Activated CD8-positive, alpha-beta T cell treated with anti-CD3 and anti-CD28 coated beads for 36 hours (primary cell): ENCODE data around the gene FAM168A. TPM values are rescaled to one million over a fixed set of nuclear protein-coding genes. Genes with fewer than 3 reads are reported as not detected.

ENCODE experiments used
- ATAC-seq: fragments of 200-7000 bp; cut with Tn5 transposase; one replicate; pipeline ENCODE4 v1.10.0; 2021; ENCODE audit warnings: mild to moderate bottlenecking, moderate library complexity
- CTCF ChIA-PET: fragments of 350-600 bp; sonication (Branson Sonifier 250); formaldehyde crosslinking; loops from one replicate; lab custom pipeline; 2021; ENCODE audit warnings: antibody characterized with exemption; lab: Charles Lee
- POLR2A ChIA-PET: fragments of 350-600 bp; sonication (Branson Sonifier 250); formaldehyde crosslinking; loops from one replicate; lab custom pipeline; 2021; ENCODE audit warnings: antibody characterized with exemption; lab: Charles Lee
- DNase-seq: peaks from one replicate; pipeline ENCODE4 v3.0.0-alpha.2; 2020
- H3K27ac Mint-ChIP-seq: one replicate; pipeline ENCODE4 v1.8.0; 2021; ENCODE audit warnings: mild to moderate bottlenecking, mixed read lengths
- H3K27me3 Mint-ChIP-seq: one replicate; pipeline ENCODE4 v1.8.0; 2021; ENCODE audit warnings: mixed read lengths
- H3K36me3 Mint-ChIP-seq: one replicate; pipeline ENCODE4 v1.8.0; 2021; ENCODE audit warnings: low read depth, mixed read lengths
- H3K4me1 Mint-ChIP-seq: one replicate; pipeline ENCODE4 v1.8.0; 2021; ENCODE audit warnings: low read depth, mixed read lengths
- H3K4me3 Mint-ChIP-seq: one replicate; pipeline ENCODE4 v1.8.0; 2021; ENCODE audit warnings: mild to moderate bottlenecking, moderate library complexity, mixed read lengths
- H3K9me3 Mint-ChIP-seq: one replicate; pipeline ENCODE4 v1.8.0; 2021; ENCODE audit warnings: mixed read lengths
- CTCF ChIP-seq: fragments of 200-600 bp; IDR thresholded peaks from one replicate; pipeline ENCODE4 v1.8.0; 2022; ENCODE audit warnings: antibody characterized with exemption, mild to moderate bottlenecking
- intact Hi-C: fragments of 100-400 bp; cut with micrococcal nuclease; formaldehyde crosslinking; loops from one replicate; pipeline ENCODE4 v1.10.0; 2022
- total RNA-seq, 2 experiments: library from RNA; stranded (reverse); gene quantifications; one replicate each; pipeline ENCODE4 v1.2.3, GENCODE V29; 2021

The FAM168A gene
- total RNA-seq, 2 experiments from 2014 or later: 13.0 to 14.2 TPM

- peaks cover 8% of the 10 kb centered on the region for H3K27me3 Mint-ChIP-seq
- H3K36me3 Mint-ChIP-seq: no peaks in the 10 kb centered on the region
- no peak for DNase-seq
- no peak for ATAC-seq
- H3K4me1 Mint-ChIP-seq: no peaks in the 10 kb centered on the region
- POLR2A ChIA-PET: no interaction called here
- CTCF ChIA-PET: interaction anchor here (1.1 to 5.3 kb wide), 6 partner anchors 13 to 272 kb away, joined by 3 to 198 read pairs (median 10); partner anchors contain the start of gene PLEKHB1
- no peak for TF ChIP-seq CTCF
- intact Hi-C loops: loop anchor here (2.0 kb wide), 1 partner anchor 37 kb away; no protein-coding TSS in a partner anchor
- no peaks in the 10 kb centered on the region for H3K9me3 Mint-ChIP-seq
- no peak overlapping the region for H3K27ac Mint-ChIP-seq
- no peak overlapping the region for H3K4me3 Mint-ChIP-seq
Observed at GRCh38 chr11:73623686-73624085, 25.8 kb upstream of the FAM168A start.

- ChIA-PET CTCF (interaction anchor here (1.3 to 5.3 kb wide), 3 partner anchors 19 to 272 kb away, joined by 3 to 198 read pairs (median 15); no protein-coding TSS in a partner anchor), POLR2A (no interaction called here)
- Mint-ChIP-seq H3K9me3 (no peaks in the 10 kb centered on the region), H3K27me3 (peaks cover 8% of the 10 kb centered on the region), H3K4me3 (no peak overlapping the region), H3K36me3 (no peaks in the 10 kb centered on the region), H3K4me1 (no peaks in the 10 kb centered on the region), H3K27ac (no peak overlapping the region)
- TF ChIP-seq CTCF: no peak
- intact Hi-C loops: no loop called here
- no peak for DNase-seq
- no peak for ATAC-seq
Observed at GRCh38 chr11:73622926-73623593, 25.1 kb upstream of the FAM168A start.

GRCh38 chr11:73614591-73614990 lies 16.7 kb upstream of the FAM168A start:
- no peak overlapping the region for H3K4me3 Mint-ChIP-seq
- POLR2A ChIA-PET: no interaction called here
- peaks cover 2% of the 10 kb centered on the region for H3K27me3 Mint-ChIP-seq
- CTCF ChIA-PET: interaction anchor here (1.2 kb wide), 2 partner anchors 46 to 263 kb away, joined by 4 to 5 read pairs; no protein-coding TSS in a partner anchor
- intact Hi-C loops: no loop called here
- no peaks in the 10 kb centered on the region for H3K9me3 Mint-ChIP-seq
- no peaks in the 10 kb centered on the region for H3K4me1 Mint-ChIP-seq
- TF ChIP-seq CTCF: no peak
- no peak overlapping the region for H3K27ac Mint-ChIP-seq
- no peaks in the 10 kb centered on the region for H3K36me3 Mint-ChIP-seq
- ATAC-seq (no peak), DNase-seq (no peak)

- no peak overlapping the region for H3K27ac Mint-ChIP-seq
- no peak for DNase-seq
- TF ChIP-seq CTCF: no peak
- H3K27me3 Mint-ChIP-seq: peaks cover 2% of the 10 kb centered on the region
- CTCF ChIA-PET: interaction anchor here (1.9 kb wide), 1 partner anchor 13 kb away, joined by 10 read pairs; no protein-coding TSS in a partner anchor
- POLR2A ChIA-PET: interaction anchor here (0.9 to 1.0 kb wide), 2 partner anchors 9 to 50 kb away, joined by 3 to 4 read pairs; no protein-coding TSS in a partner anchor
- H3K36me3 Mint-ChIP-seq: no peaks in the 10 kb centered on the region
- no peaks in the 10 kb centered on the region for H3K4me1 Mint-ChIP-seq
- H3K9me3 Mint-ChIP-seq: no peaks in the 10 kb centered on the region
- ATAC-seq: no peak
- intact Hi-C loops: no loop called here
- no peak overlapping the region for H3K4me3 Mint-ChIP-seq
Observed at GRCh38 chr11:73612601-73613140, 14.8 kb upstream of the FAM168A start.
